CD4-positive, alpha-beta T cell treated with Interferon alpha-2 for 1 hour (primary cell): Measurements from ENCODE around the gene RGMA.
"Not testable (repeated sequence)": the region's sequence is repeated elsewhere in the genome, so short reads cannot be mapped to it uniquely, and the experiment has no call there.

Experiments
- DNase-seq, 2 donors: peaks; one replicate each; pipeline ENCODE4 v3.0.0-alpha.2; 2020 to 2022

RGMA gene

GRCh38 chr15:93065641-93066045 lies 23.4 kb downstream of the RGMA start:
- DNase-seq: no peak

GRCh38 chr15:93063796-93064690 lies 25.0 kb downstream of the RGMA start:
- DNase-seq: no peak

GRCh38 chr15:93063262-93063671 lies 25.7 kb downstream of the RGMA start:
- no peak for DNase-seq

- not testable (repeated sequence) for DNase-seq
Measured at GRCh38 chr15:93062628-93063261, 26.3 kb downstream of the RGMA start.

- DNase-seq: no peak
Measured at GRCh38 chr15:93060336-93061248, 28.4 kb downstream of the RGMA start.

GRCh38 chr15:93059442-93059841 lies 29.6 kb downstream of the RGMA start:
- no peak for DNase-seq

- DNase-seq: no peak
Measured at GRCh38 chr15:93058904-93059427, 30.0 kb downstream of the RGMA start.

- no peak for DNase-seq
Measured at GRCh38 chr15:93058128-93058527, 30.9 kb downstream of the RGMA start.

- DNase-seq: no peak
Measured at GRCh38 chr15:93057618-93058017, 31.4 kb downstream of the RGMA start.

GRCh38 chr15:93056836-93057235 lies 32.2 kb downstream of the RGMA start:
- no peak for DNase-seq

GRCh38 chr15:93055211-93055610 lies 33.8 kb downstream of the RGMA start:
- DNase-seq: no peak

- peak in 1 of 2 donors; percentile 26 for DNase-seq
Measured at GRCh38 chr15:93052090-93052879, 36.7 kb downstream of the RGMA start.

GRCh38 chr15:93051236-93052089 lies 37.5 kb downstream of the RGMA start:
- no peak for DNase-seq

- no peak for DNase-seq
Measured at GRCh38 chr15:93050648-93051047, 38.4 kb downstream of the RGMA start.

GRCh38 chr15:93049914-93050578 lies 39.0 kb downstream of the RGMA start:
- DNase-seq: peak in 1 of 2 donors; percentile 25

GRCh38 chr15:93049233-93049632 lies 39.8 kb downstream of the RGMA start:
- DNase-seq: no peak

GRCh38 chr15:93048759-93049161 lies 40.3 kb downstream of the RGMA start:
- no peak for DNase-seq

GRCh38 chr15:93048426-93048721 lies 40.6 kb downstream of the RGMA start:
- DNase-seq: no peak

GRCh38 chr15:93047621-93048425 lies 41.2 kb downstream of the RGMA start:
- DNase-seq: peak; percentile 44 to 66

GRCh38 chr15:93046721-93047120 lies 42.3 kb downstream of the RGMA start:
- no peak for DNase-seq
